Measurements from ENCODE around the gene GXYLT2. TPM values are rescaled to one million over a fixed set of nuclear protein-coding genes. Genes with fewer than 3 reads are reported as not detected.
A peak's percentile ranks its signal among the peaks of the same experiment; 100 is the strongest.

Gene GXYLT2
- total RNA-seq, 6 donors from 2014 or later: 3.3 to 10.0 (median 5.9) TPM

- no peaks in the 10 kb centered on the region for H3K9me3 ChIP-seq
- ATAC-seq (ENCODE audit: low FRiP score in 2 of 2) (no peak), DNase-seq (no peak)
- no peak overlapping the region for H3K27ac ChIP-seq
- H3K36me3 ChIP-seq: no peaks in the 10 kb centered on the region
- 89 to 93% methylated on average over 4 of the region's 4 CpGs for WGBS, 2 donors
- TF ChIP-seq POLR2AphosphoS5 (IDR thresholded peaks at IDR 0.05): no peak
- TF ChIP-seq CTCF (IDR thresholded peaks at IDR 0.05): no peak
- TF ChIP-seq POLR2A (IDR thresholded peaks at IDR 0.05): no peak
- no peak for TF ChIP-seq EP300 (IDR thresholded peaks at IDR 0.05)
- no peaks in the 10 kb centered on the region for H3K4me1 ChIP-seq
- no peak overlapping the region for H3K4me3 ChIP-seq
- H3K27me3 ChIP-seq: no peaks in the 10 kb centered on the region
Observed at GRCh38 chr3:72930754-72931153, 42.9 kb downstream of the GXYLT2 start.

GRCh38 chr3:72932416-72932815, 44.6 kb downstream of the GXYLT2 start:
- H3K27me3 ChIP-seq: no peaks in the 10 kb centered on the region
- H3K4me1 ChIP-seq: no peaks in the 10 kb centered on the region
- no peaks in the 10 kb centered on the region for H3K9me3 ChIP-seq
- no peak overlapping the region for H3K27ac ChIP-seq
- ATAC-seq (ENCODE audit: low FRiP score in 2 of 2) (no peak), DNase-seq (no peak)
- TF ChIP-seq POLR2A (IDR thresholded peaks at IDR 0.05) (no peak), CTCF (IDR thresholded peaks at IDR 0.05) (no peak), EP300 (IDR thresholded peaks at IDR 0.05) (no peak), POLR2AphosphoS5 (IDR thresholded peaks at IDR 0.05) (no peak)
- H3K4me3 ChIP-seq: no peak overlapping the region
- no peaks in the 10 kb centered on the region for H3K36me3 ChIP-seq

- TF ChIP-seq POLR2A (IDR thresholded peaks at IDR 0.05): no peak
- peak in 1 of 4 donors; percentile 58 for TF ChIP-seq EP300 (IDR thresholded peaks at IDR 0.05)
- peak; percentile 71 to 87 for TF ChIP-seq POLR2AphosphoS5 (IDR thresholded peaks at IDR 0.05)
- peak; percentile 33 to 91 (median 79) for TF ChIP-seq CTCF (IDR thresholded peaks at IDR 0.05)
- H3K4me1 ChIP-seq: peaks cover 7 to 15% (median 9%) of the 10 kb centered on the region in 4 donors
- peak overlapping the region in 2 of 4 donors; percentile 6 to 9 for H3K27ac ChIP-seq
- DNase-seq (peak in 1 of 2 donors; percentile 60), ATAC-seq (ENCODE audit: low FRiP score in 2 of 2) (peak; percentile 90 to 93)
- H3K27me3 ChIP-seq: no peaks in the 10 kb centered on the region
- no peaks in the 10 kb centered on the region for H3K9me3 ChIP-seq
- no peak overlapping the region for H3K4me3 ChIP-seq
- WGBS, 2 donors: 24 to 26% methylated on average over 5 of the region's 5 CpGs
- H3K36me3 ChIP-seq: no peaks in the 10 kb centered on the region
Observed at GRCh38 chr3:72938471-72939265, 50.8 kb downstream of the GXYLT2 start.

GRCh38 chr3:72941245-72941644, 53.4 kb downstream of the GXYLT2 start:
- Histone ChIP-seq H3K4me1 (peaks cover 7 to 15% (median 9%) of the 10 kb centered on the region in 4 donors), H3K27me3 (no peaks in the 10 kb centered on the region), H3K4me3 (no peak overlapping the region), H3K9me3 (no peaks in the 10 kb centered on the region), H3K36me3 (no peaks in the 10 kb centered on the region), H3K27ac (no peak overlapping the region)
- 87 to 93% methylated on average over 1 of the region's 1 CpG for WGBS, 2 donors
- no peak for DNase-seq
- no peak for TF ChIP-seq POLR2A (IDR thresholded peaks at IDR 0.05)
- no peak for TF ChIP-seq POLR2AphosphoS5 (IDR thresholded peaks at IDR 0.05)
- no peak for TF ChIP-seq CTCF (IDR thresholded peaks at IDR 0.05)
- TF ChIP-seq EP300 (IDR thresholded peaks at IDR 0.05): no peak
- ATAC-seq (ENCODE audit: low FRiP score in 2 of 2): no peak

- no peak for DNase-seq
- Histone ChIP-seq H3K27ac (no peak overlapping the region), H3K36me3 (no peaks in the 10 kb centered on the region), H3K4me3 (no peak overlapping the region), H3K27me3 (no peaks in the 10 kb centered on the region), H3K4me1 (peaks cover 7 to 15% (median 9%) of the 10 kb centered on the region in 4 donors), H3K9me3 (no peaks in the 10 kb centered on the region)
- WGBS, 2 donors: 84 to 91% methylated on average over 5 of the region's 5 CpGs
- no peak for TF ChIP-seq POLR2A (IDR thresholded peaks at IDR 0.05)
- TF ChIP-seq CTCF (IDR thresholded peaks at IDR 0.05): no peak
- no peak for TF ChIP-seq EP300 (IDR thresholded peaks at IDR 0.05)
- no peak for TF ChIP-seq POLR2AphosphoS5 (IDR thresholded peaks at IDR 0.05)
- ATAC-seq (ENCODE audit: low FRiP score in 2 of 2): no peak
Observed at GRCh38 chr3:72942427-72942826, 54.6 kb downstream of the GXYLT2 start.
